Coronary artery (tissue), 2 donors: Measurements from ENCODE around the gene ZNF76.

Source experiments
- DNase-seq: peaks from one replicate; pipeline ENCODE4 v3.0.0-alpha.2; 2017; ENCODE audit warnings: low spot score
- H3K27ac ChIP-seq, 2 donors: fragments of 200-600 bp; sonication (generic); one replicate each; pipeline ENCODE4 v1.5.1; 2016 to 2019
- H3K4me3 ChIP-seq: fragments of 200-600 bp; sonication (generic); 2 replicates; pipeline ENCODE4 v1.5.1; 2016; ENCODE audit warnings: mild to moderate bottlenecking, moderate library complexity
- CTCF ChIP-seq: fragments of 200-600 bp; sonication (generic); IDR thresholded peaks from one replicate; pipeline ENCODE4 v1.5.1; 2019; ENCODE audit warnings: antibody characterized with exemption

ZNF76 gene

GRCh38 chr6:35293681-35294080, 34.1 kb downstream of the ZNF76 start:
- TF ChIP-seq CTCF, result no peak
- Histone ChIP-seq H3K27ac (no peak overlapping the region), H3K4me3 (no peak overlapping the region)
- DNase-seq, result no peak

- Histone ChIP-seq H3K27ac (no peak overlapping the region), H3K4me3 (no peak overlapping the region)
- DNase-seq, result no peak
- peak; percentile 32 for TF ChIP-seq CTCF
These were observed 34.9 kb downstream of the ZNF76 start for GRCh38 chr6:35294308-35294945.

- TF ChIP-seq CTCF, result no peak
- DNase-seq, result no peak
- Histone ChIP-seq H3K27ac (no peak overlapping the region), H3K4me3 (no peak overlapping the region)
These were observed 35.5 kb downstream of the ZNF76 start for GRCh38 chr6:35295036-35295435.

GRCh38 chr6:35295521-35296315, 36.2 kb downstream of the ZNF76 start:
- Histone ChIP-seq H3K27ac (no peak overlapping the region), H3K4me3 (no peak overlapping the region)
- no peak for DNase-seq
- TF ChIP-seq CTCF, result no peak

GRCh38 chr6:35296931-35297600, 37.5 kb downstream of the ZNF76 start:
- TF ChIP-seq CTCF, result no peak
- DNase-seq, result no peak
- Histone ChIP-seq H3K27ac (peak overlapping the region in 1 of 2 donors; percentile 62), H3K4me3 (peak overlapping the region; percentile 65)

GRCh38 chr6:35297601-35298481, 38.3 kb downstream of the ZNF76 start, which contains the start of gene DEF6:
TSS of gene DEF6 (plus strand) at chr6:35297818. CDS start at chr6:35297857, 39 bp downstream.
- Histone ChIP-seq H3K4me3 (peak within 1 kb of the TSS; percentile 65), H3K27ac (peak within 1 kb of the TSS in 1 of 2 donors; percentile 62)
- no peak for DNase-seq
- TF ChIP-seq CTCF, result peak; percentile 12
